GM12892 (cell line): ENCODE measurements around the gene HS1BP3.

Experiments
- POLR2A ChIP-seq: IDR thresholded peaks from 2 replicates; pipeline ENCODE4 v1.6.1; 2011; ENCODE audit warnings: low read depth, low read length, control low read depth
- TAF1 ChIP-seq: IDR thresholded peaks from 2 replicates; pipeline ENCODE4 v1.6.1; 2011; ENCODE audit warnings: low read depth, mild to moderate bottlenecking, control low read depth, low read length, borderline replicate concordance

GRCh38 chr2:20647738-20648137 lies 3.2 kb downstream of the HS1BP3 start:
- no peak for TF ChIP-seq POLR2A
- TF ChIP-seq TAF1 = no peak
